ENCODE data around the gene ZYG11B. TPM values are rescaled to one million over a fixed set of nuclear protein-coding genes. Genes with fewer than 3 reads are reported as not detected.
"Not testable (repeated sequence)": the region's sequence is repeated elsewhere in the genome, so short reads cannot be mapped to it uniquely, and the experiment has no call there.

ZYG11B gene
- total and polyA plus RNA-seq, 2 donors (not counting 1 experiment from before 2014, with no cell fraction given): 3.6 to 22.3 TPM

- Histone ChIP-seq H3K4me2 (replicated peaks; ENCODE audit: low read depth, low read length, poor library complexity, severe bottlenecking) (no peak overlapping the region), H3K79me2 (ENCODE audit: control insufficient read depth, insufficient read depth, low read length) (peaks cover 5% of the 10 kb centered on the region), H3K9ac (ENCODE audit: low read length) (no peak overlapping the region), H3K36me3 (replicated peaks in 1 of 2; ENCODE audit: control extremely low read depth in 1 of 2, control insufficient read depth in 1 of 2, extremely low read depth in 1 of 2, insufficient read depth in 2 of 2, low read length in 1 of 2) (peaks cover 2 to 22% of the 10 kb centered on the region in 2 experiments), H3K4me1 (ENCODE audit: control insufficient read depth in 2 of 2, insufficient read depth in 2 of 2, low read length in 2 of 2) (peaks cover 12 to 18% of the 10 kb centered on the region in 2 donors), H3K27ac (ENCODE audit: low read length in 2 of 2) (peak overlapping the region in 1 of 2 donors; percentile 41), H4K20me1 (ENCODE audit: control insufficient read depth, insufficient read depth, low read length, poor library complexity, severe bottlenecking) (no peaks in the 10 kb centered on the region), H3K4me3 (ENCODE audit: control extremely low read depth in 1 of 5, extremely low read depth in 1 of 5, insufficient read depth in 1 of 5, low read depth in 2 of 5, low read length in 4 of 5) (no peak overlapping the region), H2AFZ (ENCODE audit: insufficient read depth, low read depth, low read length, poor library complexity, severe bottlenecking) (no peak overlapping the region), H3K9me3 (ENCODE audit: control extremely low read depth in 1 of 3, control insufficient read depth in 2 of 3, insufficient read depth in 1 of 3, low read length in 2 of 3) (peaks cover 0 to 10% (median 3%) of the 10 kb centered on the region in 3 donors), H3K27me3 (replicated peaks in 1 of 4; ENCODE audit: control extremely low read depth in 1 of 4, control insufficient read depth in 3 of 4, insufficient read depth in 4 of 4, low read length in 3 of 4) (no peaks in the 10 kb centered on the region)
- peak overlapping the region; percentile 71 for H3K27ac Mint-ChIP-seq
- CTCF ChIA-PET: interaction anchor here (0.7 to 3.4 kb wide), 3 partner anchors 51 to 557 kb away, joined by 4 to 25 read pairs (median 22); partner anchors contain the start of genes ORC1, PRPF38A and SHISAL2A
- intact Hi-C loops (cut with micrococcal nuclease): no loop called here
- H3K27me3 Mint-ChIP-seq: no peaks in the 10 kb centered on the region
- no peak for DNase-seq
- no peak for TF ChIP-seq CTCF (IDR thresholded peaks at IDR 0.05)
- TF ChIP-seq EZH2 (IDR thresholded peaks at IDR 0.05; ENCODE audit: borderline replicate concordance, insufficient read depth, low read depth, low read length, poor library complexity, severe bottlenecking): no peak
- H3K9me3 Mint-ChIP-seq (ENCODE audit: insufficient read depth): no peaks in the 10 kb centered on the region
- ATAC-seq (ENCODE audit: low read depth): no peak
- H3K4me1 Mint-ChIP-seq: peaks cover 14% of the 10 kb centered on the region
- H3K4me3 Mint-ChIP-seq: no peak overlapping the region
- WGBS (ENCODE audit: insufficient coverage): no CpG with 5 or more reads among the region's 1 CpG
- POLR2A ChIA-PET: interaction anchor here (0.7 kb wide), 2 partner anchors 149 to 151 kb away, joined by 7 to 10 read pairs; no protein-coding TSS in a partner anchor
Observed at GRCh38 chr1:52684545-52684944, 41.7 kb upstream of the ZYG11B start.

GRCh38 chr1:52686261-52686751, 39.9 kb upstream of the ZYG11B start:
- not testable (repeated sequence) for H3K27me3 ChIP-seq (replicated peaks in 1 of 4; ENCODE audit: control extremely low read depth in 1 of 4, control insufficient read depth in 3 of 4, insufficient read depth in 4 of 4, low read length in 3 of 4); H3K9me3 ChIP-seq (ENCODE audit: control extremely low read depth in 1 of 3, control insufficient read depth in 2 of 3, insufficient read depth in 1 of 3, low read length in 2 of 3); H3K9ac ChIP-seq (ENCODE audit: low read length); H4K20me1 ChIP-seq (ENCODE audit: control insufficient read depth, insufficient read depth, low read length, poor library complexity, severe bottlenecking); H3K4me3 ChIP-seq (ENCODE audit: control extremely low read depth in 1 of 5, extremely low read depth in 1 of 5, insufficient read depth in 1 of 5, low read depth in 2 of 5, low read length in 4 of 5); H3K79me2 ChIP-seq (ENCODE audit: control insufficient read depth, insufficient read depth, low read length); H3K9me3 Mint-ChIP-seq (ENCODE audit: insufficient read depth); H3K27me3 Mint-ChIP-seq
- Histone ChIP-seq H2AFZ (ENCODE audit: insufficient read depth, low read depth, low read length, poor library complexity, severe bottlenecking) (peak overlapping the region; percentile 54), H3K27ac (ENCODE audit: low read length in 2 of 2) (peak overlapping the region in 1 of 2 donors; percentile 41), H3K4me1 (ENCODE audit: control insufficient read depth in 2 of 2, insufficient read depth in 2 of 2, low read length in 2 of 2) (peaks cover 12 to 18% of the 10 kb centered on the region in 2 donors), H3K36me3 (replicated peaks in 1 of 2; ENCODE audit: control extremely low read depth in 1 of 2, control insufficient read depth in 1 of 2, extremely low read depth in 1 of 2, insufficient read depth in 2 of 2, low read length in 1 of 2) (peaks cover 0 to 22% of the 10 kb centered on the region in 2 experiments), H3K4me2 (replicated peaks; ENCODE audit: low read depth, low read length, poor library complexity, severe bottlenecking) (peak overlapping the region; percentile 51)
- Mint-ChIP-seq H3K4me1 (peaks cover 14% of the 10 kb centered on the region), H3K27ac (peak overlapping the region; percentile 46), H3K4me3 (peak overlapping the region; percentile 4)
- POLR2A ChIA-PET: interaction anchor here (0.5 to 1.2 kb wide), 5 partner anchors 39 to 307 kb away, joined by 3 to 9 read pairs (median 7); partner anchors contain the start of genes SHISAL2A and TUT4
- peak; percentile 90 for TF ChIP-seq CTCF (IDR thresholded peaks at IDR 0.05)
- intact Hi-C loops (cut with micrococcal nuclease): loop anchor here (1.0 to 5.0 kb wide), 5 partner anchors 49 to 559 kb away; partner anchors contain the start of gene GPX7
- CTCF ChIA-PET: interaction anchor here (0.6 to 3.4 kb wide), 34 partner anchors 10 to 629 kb away, joined by 3 to 25 read pairs (median 4); partner anchors contain the start of genes CC2D1B, ECHDC2, ORC1 and PRPF38A
- DNase-seq (peak; percentile 84), ATAC-seq (ENCODE audit: low read depth) (peak; percentile 97)
- WGBS (ENCODE audit: insufficient coverage): 47% methylated on average over 10 of the region's 17 CpGs
